B cell (primary cell): ENCODE data around the gene CENPA. TPM values are rescaled to one million over a fixed set of nuclear protein-coding genes. Genes with fewer than 3 reads are reported as not detected.

Source experiments
- ATAC-seq: fragments of 200-7000 bp; cut with Tn5 transposase; one replicate; pipeline ENCODE4 v1.10.0; 2021; ENCODE audit warnings: low read depth, mild to moderate bottlenecking, moderate number of reproducible peaks, moderate library complexity
- CTCF ChIA-PET: fragments of 350-600 bp; sonication (Branson Sonifier 250); formaldehyde crosslinking; loops from one replicate; lab custom pipeline; 2021; ENCODE audit warnings: antibody characterized with exemption, inconsistent platforms; lab: Charles Lee
- POLR2A ChIA-PET: fragments of 350-600 bp; sonication (Branson Sonifier 250); formaldehyde crosslinking; loops from one replicate; lab custom pipeline; 2021; ENCODE audit warnings: antibody characterized with exemption; lab: Charles Lee
- DNase-seq: peaks from one replicate; pipeline ENCODE4 v3.0.0; 2013
- H2AFZ ChIP-seq: 2 replicates; pipeline ENCODE4 v1.6.1; 2012; ENCODE audit warnings: mild to moderate bottlenecking, low read depth, low read length; ENCODE audit not compliant: insufficient read depth, poor library complexity, severe bottlenecking
- H3K27ac ChIP-seq, 2 donors: 1 replicate in 1 of 2; 2 replicates in 1 of 2; pipeline ENCODE4 v1.5.1; 2012 to 2013; ENCODE audit warnings: low read length in 2 of 2, mild to moderate bottlenecking in 2 of 2, moderate library complexity in 1 of 2
- H3K27me3 ChIP-seq, 4 experiments: fragments of 200-600 bp in 1 of 4; sonication (generic) in 1 of 4; replicated peaks in 1 of 4; 1 replicate in 2 of 4; 2 replicates in 2 of 4; pipeline versions ENCODE4 v1.6.1 to v1.7.0; 2013 to 2016; ENCODE audit warnings: low read length in 3 of 4, mild to moderate bottlenecking in 2 of 4, mixed read lengths in 1 of 4, moderate library complexity in 1 of 4; ENCODE audit not compliant: insufficient read depth in 4 of 4, control insufficient read depth in 3 of 4; ENCODE audit errors: control extremely low read depth in 1 of 4
- H3K36me3 ChIP-seq, 2 experiments: replicated peaks in 1 of 2; 1 replicate in 1 of 2; 2 replicates in 1 of 2; pipeline versions ENCODE4 v1.6.1 to v1.7.1; 2013; ENCODE audit warnings: low read length in 1 of 2; ENCODE audit not compliant: insufficient read depth in 2 of 2, control insufficient read depth in 1 of 2; ENCODE audit errors: control extremely low read depth in 1 of 2, extremely low read depth in 1 of 2
- H3K4me1 ChIP-seq, 2 donors: fragments of 200-600 bp in 1 of 2; sonication (generic) in 1 of 2; 1 replicate in 1 of 2; 2 replicates in 1 of 2; pipeline versions ENCODE4 v1.5.1 to v1.6.1; 2013 to 2017; ENCODE audit warnings: low read length in 2 of 2; ENCODE audit not compliant: control insufficient read depth in 2 of 2, insufficient read depth in 2 of 2
- H3K4me2 ChIP-seq: replicated peaks from 2 replicates; pipeline ENCODE3; 2012; ENCODE audit warnings: mild to moderate bottlenecking, low read depth, low read length; ENCODE audit not compliant: poor library complexity, severe bottlenecking
- H3K4me3 ChIP-seq, 5 experiments: fragments of 200-600 bp in 1 of 5; sonication (generic) in 1 of 5; 1 replicate in 3 of 5; 2 replicates in 2 of 5; pipeline versions ENCODE4 v1.5.1 to v1.7.0; 2011 to 2016; ENCODE audit warnings: low read length in 4 of 5, mild to moderate bottlenecking in 4 of 5, low read depth in 2 of 5, control low read depth in 1 of 5, moderate library complexity in 1 of 5; ENCODE audit not compliant: insufficient read depth in 1 of 5; ENCODE audit errors: control extremely low read depth in 1 of 5, extremely low read depth in 1 of 5
- H3K79me2 ChIP-seq: fragments of 200-600 bp; sonication (generic); one replicate; pipeline ENCODE4 v1.6.0; 2016; ENCODE audit warnings: low read length; ENCODE audit not compliant: control insufficient read depth, insufficient read depth
- H3K9ac ChIP-seq: fragments of 200-600 bp; sonication (generic); 2 replicates; pipeline ENCODE4 v1.6.1; 2017; ENCODE audit warnings: mild to moderate bottlenecking, low read length, moderate library complexity
- H3K9me3 ChIP-seq, 3 donors: one replicate each; pipeline versions ENCODE4 v1.6.1 to v1.7.1; 2013; ENCODE audit warnings: low read length in 2 of 3; ENCODE audit not compliant: control insufficient read depth in 2 of 3, insufficient read depth in 1 of 3; ENCODE audit errors: control extremely low read depth in 1 of 3
- H4K20me1 ChIP-seq: 2 replicates; pipeline ENCODE4 v1.6.0; 2012; ENCODE audit warnings: mild to moderate bottlenecking, low read length; ENCODE audit not compliant: insufficient read depth, control insufficient read depth, poor library complexity, severe bottlenecking
- H3K27ac Mint-ChIP-seq: one replicate; pipeline ENCODE4 v1.8.0; 2021; ENCODE audit warnings: mixed read lengths
- H3K27me3 Mint-ChIP-seq: one replicate; pipeline ENCODE4 v1.8.0; 2021; ENCODE audit warnings: mixed read lengths
- H3K4me1 Mint-ChIP-seq: one replicate; pipeline ENCODE4 v1.8.0; 2021; ENCODE audit warnings: mixed read lengths
- H3K4me3 Mint-ChIP-seq: one replicate; pipeline ENCODE4 v1.8.0; 2021; ENCODE audit warnings: mixed read lengths
- H3K9me3 Mint-ChIP-seq: one replicate; pipeline ENCODE4 v1.8.0; 2022; ENCODE audit warnings: mixed read lengths; ENCODE audit not compliant: insufficient read depth
- EZH2 ChIP-seq: IDR thresholded peaks from 2 replicates; pipeline ENCODE4 v1.6.1; 2012; ENCODE audit warnings: borderline replicate concordance, low read depth, mild to moderate bottlenecking, moderate library complexity, low read length; ENCODE audit not compliant: insufficient read depth, poor library complexity, severe bottlenecking
- WGBS: methylation state at CpG from one replicate; pipeline ENCODE4 v1.1.5; 2013; ENCODE audit warnings: missing lambda C conversion rate; ENCODE audit not compliant: insufficient coverage; 5-methylcytosine and 5-hydroxymethylcytosine counted together
- intact Hi-C: fragments of 100-400 bp; cut with micrococcal nuclease; formaldehyde crosslinking; loops from one replicate; pipeline ENCODE4 v1.10.0; 2022
- polyA plus RNA-seq: library from polyadenylated mRNA; depleted of rRNA; stranded (reverse); fragments of >200 nt; gene quantifications from 2 replicates; pipeline ENCODE4 v1.2.3, GENCODE V29; 2012
- total RNA-seq, 2 donors: library from RNA; stranded (reverse); fragments of 120-200 nt in 1 of 2; gene quantifications; 1 replicate in 1 of 2; 2 replicates in 1 of 2; pipeline versions ENCODE4 v1.2.3 to v1.2.4, GENCODE V29; 2013 to 2022
- TF ChIP-seq, protein P1 (sequence below): fragments of 200-600 bp; IDR thresholded peaks from one replicate; pipeline ENCODE4 v1.8.0; 2022; ENCODE audit warnings: antibody characterized with exemption, mild to moderate bottlenecking

Gene CENPA
- total and polyA plus RNA-seq, 2 donors (not counting 1 experiment from before 2014, with no cell fraction given): 0.10 TPM; not detected in 1

DNA sequence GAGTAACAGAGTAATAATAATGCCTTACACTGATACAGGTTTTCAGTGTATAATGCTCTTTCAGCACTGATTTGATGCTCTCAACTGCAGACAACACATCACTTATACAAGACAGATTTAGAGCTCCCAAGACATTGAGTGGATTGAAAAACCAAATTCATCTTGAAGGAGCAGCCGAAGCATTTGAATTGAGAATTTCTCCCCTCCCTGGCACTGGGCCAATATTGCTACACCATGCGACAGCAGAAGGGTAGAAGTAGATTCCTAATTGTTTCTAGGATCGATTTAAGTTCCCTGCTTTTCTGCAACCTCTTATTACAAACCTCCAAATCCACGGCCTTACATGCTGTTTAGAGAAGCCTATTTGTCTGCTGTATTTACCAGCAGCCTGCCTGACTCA lies 15.5 kb downstream of the CENPA start:
- ATAC-seq (no peak), DNase-seq (no peak)
- no peak overlapping the region for H3K4me3 ChIP-seq
- H3K4me1 ChIP-seq: no peaks in the 10 kb centered on the region
- no peaks in the 10 kb centered on the region for H3K27me3 ChIP-seq
- no peaks in the 10 kb centered on the region for H4K20me1 ChIP-seq
- Mint-ChIP-seq H3K27me3 (no peaks in the 10 kb centered on the region), H3K4me3 (no peak overlapping the region), H3K27ac (no peak overlapping the region), H3K9me3 (no peaks in the 10 kb centered on the region), H3K4me1 (no peaks in the 10 kb centered on the region)
- TF ChIP-seq EZH2: no peak
- TF ChIP-seq, protein P1, sequence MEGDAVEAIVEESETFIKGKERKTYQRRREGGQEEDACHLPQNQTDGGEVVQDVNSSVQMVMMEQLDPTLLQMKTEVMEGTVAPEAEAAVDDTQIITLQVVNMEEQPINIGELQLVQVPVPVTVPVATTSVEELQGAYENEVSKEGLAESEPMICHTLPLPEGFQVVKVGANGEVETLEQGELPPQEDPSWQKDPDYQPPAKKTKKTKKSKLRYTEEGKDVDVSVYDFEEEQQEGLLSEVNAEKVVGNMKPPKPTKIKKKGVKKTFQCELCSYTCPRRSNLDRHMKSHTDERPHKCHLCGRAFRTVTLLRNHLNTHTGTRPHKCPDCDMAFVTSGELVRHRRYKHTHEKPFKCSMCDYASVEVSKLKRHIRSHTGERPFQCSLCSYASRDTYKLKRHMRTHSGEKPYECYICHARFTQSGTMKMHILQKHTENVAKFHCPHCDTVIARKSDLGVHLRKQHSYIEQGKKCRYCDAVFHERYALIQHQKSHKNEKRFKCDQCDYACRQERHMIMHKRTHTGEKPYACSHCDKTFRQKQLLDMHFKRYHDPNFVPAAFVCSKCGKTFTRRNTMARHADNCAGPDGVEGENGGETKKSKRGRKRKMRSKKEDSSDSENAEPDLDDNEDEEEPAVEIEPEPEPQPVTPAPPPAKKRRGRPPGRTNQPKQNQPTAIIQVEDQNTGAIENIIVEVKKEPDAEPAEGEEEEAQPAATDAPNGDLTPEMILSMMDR: no peak
- H3K9me3 ChIP-seq: no peaks in the 10 kb centered on the region
- intact Hi-C loops: no loop called here
- no peak overlapping the region for H3K9ac ChIP-seq
- no peak overlapping the region for H2AFZ ChIP-seq
- 100% methylated on average over 1 of the region's 4 CpGs for WGBS
- no peak overlapping the region for H3K27ac ChIP-seq
- H3K36me3 ChIP-seq: no peaks in the 10 kb centered on the region
- no peaks in the 10 kb centered on the region for H3K79me2 ChIP-seq
- CTCF ChIA-PET: no interaction called here
- no peak overlapping the region for H3K4me2 ChIP-seq
- POLR2A ChIA-PET: no interaction called here

DNA sequence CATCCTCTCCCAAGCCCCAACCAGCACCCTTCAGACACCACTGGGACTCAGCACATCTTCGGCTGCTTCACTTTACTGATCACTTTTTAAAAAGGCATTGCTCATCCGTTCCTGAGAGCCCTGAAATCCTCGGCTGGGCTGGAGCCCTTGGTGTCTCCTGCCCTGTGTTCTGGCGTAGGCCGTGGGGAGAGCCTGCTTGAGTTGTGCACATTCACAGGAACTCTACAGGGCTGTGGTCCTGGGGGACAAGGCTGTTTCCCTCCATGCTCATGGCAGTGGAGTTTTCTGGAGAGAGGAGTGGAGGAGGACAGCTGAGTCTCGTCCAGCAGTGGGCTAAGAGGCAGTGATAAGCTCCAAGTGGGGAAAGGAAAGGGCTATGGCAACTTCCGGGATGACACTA lies 15.9 kb downstream of the CENPA start:
- Histone ChIP-seq H3K4me2 (no peak overlapping the region), H2AFZ (no peak overlapping the region), H3K27ac (no peak overlapping the region), H3K9ac (no peak overlapping the region), H3K79me2 (no peaks in the 10 kb centered on the region), H4K20me1 (no peaks in the 10 kb centered on the region), H3K4me1 (no peaks in the 10 kb centered on the region), H3K27me3 (no peaks in the 10 kb centered on the region), H3K36me3 (no peaks in the 10 kb centered on the region), H3K4me3 (no peak overlapping the region), H3K9me3 (no peaks in the 10 kb centered on the region)
- H3K9me3 Mint-ChIP-seq: no peaks in the 10 kb centered on the region
- POLR2A ChIA-PET: no interaction called here
- no peak overlapping the region for H3K27ac Mint-ChIP-seq
- no peaks in the 10 kb centered on the region for H3K4me1 Mint-ChIP-seq
- CTCF ChIA-PET: no interaction called here
- DNase-seq (no peak), ATAC-seq (no peak)
- TF ChIP-seq, protein P1: no peak
- no peak for TF ChIP-seq EZH2
- intact Hi-C loops: no loop called here
- peaks cover 3% of the 10 kb centered on the region for H3K27me3 Mint-ChIP-seq
- 98% methylated on average over 6 of the region's 7 CpGs for WGBS
- no peak overlapping the region for H3K4me3 Mint-ChIP-seq
